Esophagus muscularis mucosa (tissue), 4 donors: Measurements from ENCODE around the gene LEAP2. TPM values are rescaled to one million over a fixed set of nuclear protein-coding genes. Genes with fewer than 3 reads are reported as not detected.

Source experiments
- DNase-seq: peaks from one replicate; pipeline ENCODE4 v3.0.0-alpha.2; 2017; ENCODE audit errors: extremely low spot score
- H3K27ac ChIP-seq, 4 donors: fragments of 200-600 bp; sonication (generic); replicated peaks in 1 of 4; 1 replicate in 3 of 4; 2 replicates in 1 of 4; pipeline ENCODE4 v1.5.1; 2016 to 2019; ENCODE audit warnings: mild to moderate bottlenecking in 1 of 4
- H3K27me3 ChIP-seq, 4 donors: fragments of 200-600 bp; sonication (generic); one replicate each; pipeline versions ENCODE4 v1.5.1 to v1.6.0; 2016 to 2019
- H3K36me3 ChIP-seq, 4 donors: fragments of 200-600 bp; sonication (generic); one replicate each; pipeline ENCODE4 v1.5.1; 2016 to 2019
- H3K4me1 ChIP-seq, 4 donors: fragments of 200-600 bp; sonication (generic); one replicate each; pipeline ENCODE4 v1.5.1; 2016 to 2019
- H3K4me3 ChIP-seq, 4 donors: fragments of 200-600 bp; sonication (generic); 1 replicate in 2 of 4; 2 replicates in 2 of 4; pipeline ENCODE4 v1.5.1; 2016 to 2019; ENCODE audit warnings: mild to moderate bottlenecking in 4 of 4, moderate library complexity in 1 of 4
- H3K9me3 ChIP-seq, 4 donors: fragments of 200-600 bp; sonication (generic); 1 replicate in 3 of 4; 2 replicates in 1 of 4; pipeline ENCODE4 v1.5.1; 2016 to 2019
- CTCF ChIP-seq, 3 experiments: fragments of 200-600 bp in 2 of 3; fragments of 450-650 bp in 1 of 3; sonication (generic) in 2 of 3; IDR thresholded peaks; one replicate each; pipeline ENCODE4 v1.5.1; 2017 to 2019; ENCODE audit warnings: antibody characterized with exemption in 3 of 3, mild to moderate bottlenecking in 2 of 3, moderate library complexity in 1 of 3
- EP300 ChIP-seq: sonication (generic); formaldehyde crosslinking; IDR thresholded peaks from one replicate; pipeline ENCODE4 v1.6.1; 2017; ENCODE audit warnings: antibody characterized with exemption
- POLR2A ChIP-seq: fragments of 450-650 bp; IDR thresholded peaks from one replicate; pipeline ENCODE4 v1.6.1; 2017; ENCODE audit warnings: antibody characterized with exemption, moderate library complexity, mild to moderate bottlenecking, low read depth
- POLR2AphosphoS5 ChIP-seq, 2 donors: sonication (generic); formaldehyde crosslinking; IDR thresholded peaks; one replicate each; pipeline ENCODE4 v1.6.1; 2017; ENCODE audit warnings: antibody characterized with exemption in 2 of 2
- WGBS: methylation state at CpG from one replicate; pipeline ENCODE4 v1.1.5; 2018; 5-methylcytosine and 5-hydroxymethylcytosine counted together
- intact Hi-C: fragments of 100-400 bp; cut with DNase I; formaldehyde crosslinking; loops from one replicate; pipeline ENCODE4 v1.15.1; 2023
- total RNA-seq, 4 donors: library from RNA; depleted of rRNA; stranded (reverse); fragments of >200 nt; gene quantifications; one replicate each; pipeline versions ENCODE4 v1.1.0 to v1.2.1, GENCODE V29; 2016

Gene LEAP2
- total RNA-seq, 4 donors from 2014 or later = 0.23 to 1.2 (median 0.26) TPM; not detected in 1

- DNase-seq = no peak
- H3K27ac ChIP-seq = no peak overlapping the region
- 61% methylated on average over 3 of the region's 3 CpGs for WGBS
- TF ChIP-seq EP300 (no peak), POLR2AphosphoS5 (IDR thresholded peaks at IDR 0.05) (peak in 1 of 2 donors; percentile 22)
- H3K4me1 ChIP-seq = peaks cover 6 to 17% (median 10%) of the 10 kb centered on the region in 4 donors
- peaks cover 27 to 70% (median 56%) of the 10 kb centered on the region in 4 donors for H3K36me3 ChIP-seq
- no peak overlapping the region for H3K4me3 ChIP-seq
- intact Hi-C loops = no loop called here
- no peaks in the 10 kb centered on the region for H3K27me3 ChIP-seq
- no peaks in the 10 kb centered on the region for H3K9me3 ChIP-seq
Measured at GRCh38 chr5:132877938-132878337, 4.5 kb downstream of the LEAP2 start.

- H3K4me3 ChIP-seq = no peak overlapping the region
- intact Hi-C loops = loop anchor here (5.0 kb wide), 1 partner anchor 51 kb away; the partner anchor contains the start of gene SHROOM1
- peaks cover 52 to 92% (median 74%) of the 10 kb centered on the region in 4 donors for H3K36me3 ChIP-seq
- DNase-seq = no peak
- H3K4me1 ChIP-seq = peaks cover 0 to 2% (median 0%) of the 10 kb centered on the region in 4 donors
- H3K9me3 ChIP-seq = no peaks in the 10 kb centered on the region
- no peak overlapping the region for H3K27ac ChIP-seq
- WGBS = 25% methylated on average over 2 of the region's 2 CpGs
- H3K27me3 ChIP-seq = no peaks in the 10 kb centered on the region
- TF ChIP-seq EP300 (no peak), POLR2A (no peak), POLR2AphosphoS5 (IDR thresholded peaks at IDR 0.05) (peak in 1 of 2 donors; percentile 43), CTCF (IDR thresholded peaks at IDR 0.05) (peak; percentile 59 to 72 (median 66))
Measured at GRCh38 chr5:132883261-132883834, 9.9 kb downstream of the LEAP2 start.

- no peak overlapping the region for H3K27ac ChIP-seq
- no peaks in the 10 kb centered on the region for H3K27me3 ChIP-seq
- no peak for TF ChIP-seq EP300
- TF ChIP-seq POLR2AphosphoS5 (IDR thresholded peaks at IDR 0.05) = no peak
- TF ChIP-seq POLR2A = no peak
- TF ChIP-seq CTCF (IDR thresholded peaks at IDR 0.05) = no peak
- H3K9me3 ChIP-seq = no peaks in the 10 kb centered on the region
- H3K4me3 ChIP-seq = no peak overlapping the region
- H3K36me3 ChIP-seq = peaks cover 56 to 94% (median 82%) of the 10 kb centered on the region in 4 donors
- H3K4me1 ChIP-seq = no peaks in the 10 kb centered on the region
- WGBS = 73% methylated on average over 2 of the region's 2 CpGs
- intact Hi-C loops = loop anchor here (5.0 kb wide), 1 partner anchor 52 kb away; the partner anchor contains the start of gene SHROOM1
- DNase-seq = no peak
Measured at GRCh38 chr5:132884548-132884947, 11.1 kb downstream of the LEAP2 start.

- Histone ChIP-seq H3K27ac (no peak overlapping the region), H3K4me1 (no peaks in the 10 kb centered on the region), H3K4me3 (no peak overlapping the region), H3K27me3 (no peaks in the 10 kb centered on the region), H3K36me3 (peaks cover 42 to 92% (median 79%) of the 10 kb centered on the region in 4 donors), H3K9me3 (no peaks in the 10 kb centered on the region)
- DNase-seq = no peak
- 93% methylated on average over 11 of the region's 11 CpGs for WGBS
- no peak for TF ChIP-seq POLR2A
- no peak for TF ChIP-seq CTCF (IDR thresholded peaks at IDR 0.05)
- no peak for TF ChIP-seq EP300
- TF ChIP-seq POLR2AphosphoS5 (IDR thresholded peaks at IDR 0.05) = no peak
- intact Hi-C loops = no loop called here
Measured at GRCh38 chr5:132886064-132886823, 12.8 kb downstream of the LEAP2 start.

- DNase-seq = no peak
- WGBS = 27% methylated on average over 1 of the region's 1 CpG
- TF ChIP-seq POLR2AphosphoS5 (IDR thresholded peaks at IDR 0.05) = no peak
- TF ChIP-seq CTCF (IDR thresholded peaks at IDR 0.05) = no peak
- no peak for TF ChIP-seq POLR2A
- TF ChIP-seq EP300 = no peak
- Histone ChIP-seq H3K27me3 (no peaks in the 10 kb centered on the region), H3K4me1 (no peaks in the 10 kb centered on the region), H3K4me3 (no peak overlapping the region), H3K36me3 (peaks cover 35 to 90% (median 78%) of the 10 kb centered on the region in 4 donors), H3K9me3 (no peaks in the 10 kb centered on the region), H3K27ac (no peak overlapping the region)
- intact Hi-C loops = no loop called here
Measured at GRCh38 chr5:132887283-132887682, 13.8 kb downstream of the LEAP2 start.
